Spleen (tissue), 7 donors: ENCODE data around the gene TUBB6.

Experiments
- CTCF ChIP-seq, 11 experiments: fragments of 200-600 bp in 7 of 11; fragments of 450-650 bp in 4 of 11; sonication (generic) in 4 of 11; IDR thresholded peaks in 8 of 11; conservative IDR thresholded peaks in 3 of 11; 1 replicate in 7 of 11; 2 replicates in 4 of 11; pipeline versions ENCODE4 v1.4.0 to v1.8.0; 2016 to 2021; ENCODE audit warnings: antibody characterized with exemption in 11 of 11, inconsistent platforms in 4 of 11, mild to moderate bottlenecking in 1 of 11
- POLR2A ChIP-seq, 3 donors: fragments of 450-650 bp; IDR thresholded peaks; one replicate each; pipeline ENCODE4 v1.5.1; 2017; ENCODE audit warnings: antibody characterized with exemption in 3 of 3, mild to moderate bottlenecking in 1 of 3
- POLR2AphosphoS5 ChIP-seq, 3 donors: sonication (generic); formaldehyde crosslinking; IDR thresholded peaks; one replicate each; pipeline ENCODE4 v1.5.1; 2017; ENCODE audit warnings: antibody characterized with exemption in 3 of 3
- donor health status: DM: no; HTN: no; CAD: no; lungs with moderate emphysema.
- donor health status: DM: no; HTN: no; CAD: no.
- donor health status: DM: no; HTN: no; CAD: no.

- no peak for TF ChIP-seq CTCF (IDR thresholded peaks at IDR 0.05 in 8 of 11, conservative IDR thresholded peaks at IDR 0.05 in 3 of 11)
- TF ChIP-seq POLR2A (IDR thresholded peaks at IDR 0.05) = no peak
- TF ChIP-seq POLR2AphosphoS5 (IDR thresholded peaks at IDR 0.05) = no peak
Measured at GRCh38 chr18:12330766-12331165, 22.7 kb downstream of the TUBB6 start.
